K562 (cell line): Measurements from ENCODE around the gene ZDHHC18. TPM values are rescaled to one million over a fixed set of nuclear protein-coding genes. Genes with fewer than 3 reads are reported as not detected.

Experiments
- JUN ChIP-seq, 2 experiments: sonication (generic) in 1 of 2; formaldehyde crosslinking in 1 of 2; IDR thresholded peaks; 2 replicates each; pipeline versions ENCODE4 v1.6.1 to v1.8.0; 2012 to 2022; ENCODE audit warnings: borderline replicate concordance in 2 of 2, mild to moderate bottlenecking in 2 of 2, improper control_type of control experiment in 1 of 2, low read depth in 1 of 2, low read length in 1 of 2, missing genetic modification reagents in 1 of 2
- KLF6 ChIP-seq: fragments of 250-450 bp; sonication (Bioruptor Pico); IDR thresholded peaks from 2 replicates; pipeline ENCODE4 v1.4.0; 2020; ENCODE audit warnings: mild to moderate bottlenecking, moderate library complexity, borderline replicate concordance
- LEF1 ChIP-seq: fragments of 450-650 bp; IDR thresholded peaks from 2 replicates; pipeline ENCODE4 v1.6.1; 2016; ENCODE audit warnings: mild to moderate bottlenecking
- PHF21A ChIP-seq: fragments of 450-650 bp; IDR thresholded peaks from 2 replicates; pipeline ENCODE4 v1.6.1; 2017; ENCODE audit warnings: low read depth, borderline replicate concordance
- POLR2H ChIP-seq: IDR thresholded peaks from 2 replicates; pipeline ENCODE4 v1.6.1; 2016; ENCODE audit warnings: missing genetic modification characterization, low read depth, mild to moderate bottlenecking, control low read depth, missing compliant biosample characterization, moderate library complexity
- RBBP5 ChIP-seq: fragments of 200-600 bp; sonication (generic); IDR thresholded peaks from 2 replicates; pipeline ENCODE4 v1.6.1; 2012; ENCODE audit warnings: borderline replicate concordance, mild to moderate bottlenecking, low read length, control low read depth, inconsistent platforms; ENCODE audit not compliant: insufficient read depth, poor library complexity, severe bottlenecking
- SOX6 ChIP-seq: fragments of 450-650 bp; IDR thresholded peaks from 2 replicates; pipeline ENCODE4 v1.6.1; 2014; ENCODE audit warnings: mild to moderate bottlenecking
- TEAD4 ChIP-seq, 2 experiments: sonication (generic) in 1 of 2; formaldehyde crosslinking in 1 of 2; IDR thresholded peaks; 2 replicates each; pipeline versions ENCODE4 v1.6.1 to v1.8.0; 2012 to 2022; ENCODE audit warnings: borderline replicate concordance in 1 of 2, inconsistent platforms in 1 of 2, low read length in 1 of 2, mild to moderate bottlenecking in 1 of 2, missing genetic modification reagents in 1 of 2
- ZNF347 ChIP-seq: fragments of 450-650 bp; formaldehyde crosslinking; IDR thresholded peaks from 2 replicates; pipeline ENCODE4 v1.4.0; 2020; ENCODE audit warnings: low read depth, mild to moderate bottlenecking, moderate library complexity
- polyA plus RNA-seq, 8 experiments: library from polyadenylated mRNA; depleted of rRNA in 4 of 8; stranded (reverse) in 5 of 8; unstranded in 3 of 8; fragments of >200 nt; fragmentation: Nextera tagmentation in 2 of 8; fragmentation: Illumina TruSeq in 1 of 8; extraction: Ambion mirVana in 2 of 8; extraction: Trizol in 1 of 8; gene quantifications; 2 replicates each; pipeline versions ENCODE4 v1.2.1 to v1.2.3, GENCODE V29; 2011 to 2014; ENCODE audit warnings: inconsistent platforms in 1 of 8, missing spikeins in 1 of 8
- total RNA-seq, 7 experiments: library from RNA; depleted of rRNA in 6 of 7; stranded (reverse); fragments of >200 nt in 6 of 7; fragmentation: Illumina TruSeq in 2 of 7; extraction: Trizol in 2 of 7; gene quantifications; 2 replicates each; pipeline versions ENCODE4 v1.2.1 to v1.2.3, GENCODE V29; 2011 to 2021; ENCODE audit warnings: low replicate concordance in 1 of 7
- TF ChIP-seq, protein P1 (sequence below): sonication (generic); formaldehyde crosslinking; IDR thresholded peaks from 2 replicates; pipeline ENCODE4 v1.8.0; 2022; ENCODE audit warnings: mild to moderate bottlenecking, missing genetic modification reagents
- TF ChIP-seq, protein P2 (sequence below): fragments of 450-650 bp; conservative IDR thresholded peaks from 2 replicates; pipeline ENCODE4 v1.6.1; 2016; ENCODE audit warnings: missing genetic modification characterization, low read depth, mild to moderate bottlenecking, control low read depth, missing compliant biosample characterization
- TF ChIP-seq, protein P3 (sequence below): fragments of 250-450 bp; sonication (Bioruptor Pico); IDR thresholded peaks from 2 replicates; pipeline ENCODE4 v1.8.0; 2022; ENCODE audit warnings: moderate library complexity, mild to moderate bottlenecking, inconsistent platforms
- TF ChIP-seq, protein P4 (sequence below): sonication (generic); formaldehyde crosslinking; IDR thresholded peaks from 2 replicates; pipeline ENCODE4 v1.8.1; 2023; ENCODE audit warnings: mild to moderate bottlenecking, missing genetic modification reagents, moderate library complexity
- TF ChIP-seq, protein P5 (sequence below): fragments of 250-450 bp; sonication (Bioruptor Pico); IDR thresholded peaks from 2 replicates; pipeline ENCODE4 v1.8.0; 2022; ENCODE audit warnings: moderate library complexity, mild to moderate bottlenecking, inconsistent platforms

The ZDHHC18 gene
- total and polyA plus RNA-seq, 9 of the 15 experiments (the other 6 are each of a cell fraction or from before 2014, with no cell fraction given): 0.42 to 35.6 (median 15.8) TPM

DNA sequence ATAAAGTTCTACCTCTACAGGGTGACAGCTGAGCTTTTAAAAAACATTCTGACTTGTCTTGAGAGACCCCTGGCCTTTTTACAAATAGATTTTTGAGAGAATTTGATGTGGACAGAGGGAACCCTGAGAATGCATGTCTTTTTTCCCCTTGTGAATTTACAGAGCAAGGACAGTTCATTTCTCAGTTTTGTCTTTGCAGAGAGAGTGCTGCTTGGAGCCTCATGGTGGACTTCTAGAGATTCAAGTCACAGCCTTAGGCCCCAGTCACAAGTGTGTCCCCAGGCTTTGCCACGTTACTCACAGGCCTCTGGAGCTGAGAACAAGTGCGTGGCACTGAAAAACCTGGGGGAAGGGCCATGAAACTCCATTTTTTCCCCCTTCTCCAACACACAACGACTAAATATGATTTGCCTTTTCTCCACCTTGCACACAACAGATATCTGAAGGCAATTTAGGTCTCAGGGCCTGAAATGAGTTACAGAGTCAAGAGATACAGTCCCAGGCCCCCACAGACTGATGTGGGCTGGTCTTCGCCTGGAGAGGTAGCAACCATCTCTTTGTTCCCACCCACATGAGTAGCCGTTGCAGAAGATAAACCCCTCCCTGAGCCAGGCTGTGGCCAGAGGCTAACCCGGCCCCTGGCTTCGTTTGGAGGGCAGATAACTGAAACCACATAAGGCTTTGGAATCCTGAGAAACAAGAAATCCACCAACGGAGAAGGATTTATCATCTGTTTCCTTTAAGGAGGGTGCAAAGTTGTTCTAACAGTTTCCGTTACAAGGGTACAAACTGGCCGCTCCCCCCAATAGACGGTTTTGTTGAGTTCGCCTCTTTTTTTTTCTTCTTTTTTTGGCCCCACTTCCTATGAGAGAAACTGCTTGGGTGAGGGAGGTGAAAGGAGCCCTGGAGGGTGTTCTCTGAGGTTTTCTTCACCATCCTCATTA is 39.8 kb upstream of the ZDHHC18 start (continued):
- TF ChIP-seq, protein P1, sequence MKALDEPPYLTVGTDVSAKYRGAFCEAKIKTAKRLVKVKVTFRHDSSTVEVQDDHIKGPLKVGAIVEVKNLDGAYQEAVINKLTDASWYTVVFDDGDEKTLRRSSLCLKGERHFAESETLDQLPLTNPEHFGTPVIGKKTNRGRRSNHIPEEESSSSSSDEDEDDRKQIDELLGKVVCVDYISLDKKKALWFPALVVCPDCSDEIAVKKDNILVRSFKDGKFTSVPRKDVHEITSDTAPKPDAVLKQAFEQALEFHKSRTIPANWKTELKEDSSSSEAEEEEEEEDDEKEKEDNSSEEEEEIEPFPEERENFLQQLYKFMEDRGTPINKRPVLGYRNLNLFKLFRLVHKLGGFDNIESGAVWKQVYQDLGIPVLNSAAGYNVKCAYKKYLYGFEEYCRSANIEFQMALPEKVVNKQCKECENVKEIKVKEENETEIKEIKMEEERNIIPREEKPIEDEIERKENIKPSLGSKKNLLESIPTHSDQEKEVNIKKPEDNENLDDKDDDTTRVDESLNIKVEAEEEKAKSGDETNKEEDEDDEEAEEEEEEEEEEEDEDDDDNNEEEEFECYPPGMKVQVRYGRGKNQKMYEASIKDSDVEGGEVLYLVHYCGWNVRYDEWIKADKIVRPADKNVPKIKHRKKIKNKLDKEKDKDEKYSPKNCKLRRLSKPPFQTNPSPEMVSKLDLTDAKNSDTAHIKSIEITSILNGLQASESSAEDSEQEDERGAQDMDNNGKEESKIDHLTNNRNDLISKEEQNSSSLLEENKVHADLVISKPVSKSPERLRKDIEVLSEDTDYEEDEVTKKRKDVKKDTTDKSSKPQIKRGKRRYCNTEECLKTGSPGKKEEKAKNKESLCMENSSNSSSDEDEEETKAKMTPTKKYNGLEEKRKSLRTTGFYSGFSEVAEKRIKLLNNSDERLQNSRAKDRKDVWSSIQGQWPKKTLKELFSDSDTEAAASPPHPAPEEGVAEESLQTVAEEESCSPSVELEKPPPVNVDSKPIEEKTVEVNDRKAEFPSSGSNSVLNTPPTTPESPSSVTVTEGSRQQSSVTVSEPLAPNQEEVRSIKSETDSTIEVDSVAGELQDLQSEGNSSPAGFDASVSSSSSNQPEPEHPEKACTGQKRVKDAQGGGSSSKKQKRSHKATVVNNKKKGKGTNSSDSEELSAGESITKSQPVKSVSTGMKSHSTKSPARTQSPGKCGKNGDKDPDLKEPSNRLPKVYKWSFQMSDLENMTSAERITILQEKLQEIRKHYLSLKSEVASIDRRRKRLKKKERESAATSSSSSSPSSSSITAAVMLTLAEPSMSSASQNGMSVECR (CRISPR knock-in tag): peak; percentile 58; the same call in 1 of the 2 replicates
- TF ChIP-seq, protein P2, sequence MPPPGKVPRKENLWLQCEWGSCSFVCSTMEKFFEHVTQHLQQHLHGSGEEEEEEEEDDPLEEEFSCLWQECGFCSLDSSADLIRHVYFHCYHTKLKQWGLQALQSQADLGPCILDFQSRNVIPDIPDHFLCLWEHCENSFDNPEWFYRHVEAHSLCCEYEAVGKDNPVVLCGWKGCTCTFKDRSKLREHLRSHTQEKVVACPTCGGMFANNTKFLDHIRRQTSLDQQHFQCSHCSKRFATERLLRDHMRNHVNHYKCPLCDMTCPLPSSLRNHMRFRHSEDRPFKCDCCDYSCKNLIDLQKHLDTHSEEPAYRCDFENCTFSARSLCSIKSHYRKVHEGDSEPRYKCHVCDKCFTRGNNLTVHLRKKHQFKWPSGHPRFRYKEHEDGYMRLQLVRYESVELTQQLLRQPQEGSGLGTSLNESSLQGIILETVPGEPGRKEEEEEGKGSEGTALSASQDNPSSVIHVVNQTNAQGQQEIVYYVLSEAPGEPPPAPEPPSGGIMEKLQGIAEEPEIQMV (tag): no peak
- peak; percentile 96 for TF ChIP-seq POLR2H
- TF ChIP-seq, protein P3, sequence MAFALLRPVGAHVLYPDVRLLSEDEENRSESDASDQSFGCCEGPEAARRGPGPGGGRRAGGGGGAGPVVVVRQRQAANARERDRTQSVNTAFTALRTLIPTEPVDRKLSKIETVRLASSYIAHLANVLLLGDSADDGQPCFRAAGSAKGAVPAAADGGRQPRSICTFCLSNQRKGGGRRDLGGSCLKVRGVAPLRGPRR (CRISPR knock-in tag): 0 out of 2 replicates have a peak, but pooled peaks have one; percentile 60
- peak; percentile 60 for TF ChIP-seq RBBP5
- no peak for TF ChIP-seq ZNF347 (CRISPR knock-in tag)
- TF ChIP-seq PHF21A: no peak
- peak; percentile 80; the same call in 1 of the 2 replicates for TF ChIP-seq LEF1
- TF ChIP-seq, protein P4, sequence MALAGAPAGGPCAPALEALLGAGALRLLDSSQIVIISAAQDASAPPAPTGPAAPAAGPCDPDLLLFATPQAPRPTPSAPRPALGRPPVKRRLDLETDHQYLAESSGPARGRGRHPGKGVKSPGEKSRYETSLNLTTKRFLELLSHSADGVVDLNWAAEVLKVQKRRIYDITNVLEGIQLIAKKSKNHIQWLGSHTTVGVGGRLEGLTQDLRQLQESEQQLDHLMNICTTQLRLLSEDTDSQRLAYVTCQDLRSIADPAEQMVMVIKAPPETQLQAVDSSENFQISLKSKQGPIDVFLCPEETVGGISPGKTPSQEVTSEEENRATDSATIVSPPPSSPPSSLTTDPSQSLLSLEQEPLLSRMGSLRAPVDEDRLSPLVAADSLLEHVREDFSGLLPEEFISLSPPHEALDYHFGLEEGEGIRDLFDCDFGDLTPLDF (CRISPR knock-in tag): no peak; the same call in 1 of the 2 replicates
- TF ChIP-seq JUN (IDR thresholded peaks at IDR 0.05; ENCODE audit: borderline replicate concordance, low read depth, low read length): 0 out of 2 replicates have a peak, but pooled peaks have one; percentile 7
- TF ChIP-seq JUN (CRISPR knock-in tag; IDR thresholded peaks at IDR 0.05; ENCODE audit: borderline replicate concordance): no peak
- TF ChIP-seq KLF6 (CRISPR knock-in tag): 0 out of 2 replicates have a peak, but pooled peaks have one; percentile 35
- TF ChIP-seq, protein P5, sequence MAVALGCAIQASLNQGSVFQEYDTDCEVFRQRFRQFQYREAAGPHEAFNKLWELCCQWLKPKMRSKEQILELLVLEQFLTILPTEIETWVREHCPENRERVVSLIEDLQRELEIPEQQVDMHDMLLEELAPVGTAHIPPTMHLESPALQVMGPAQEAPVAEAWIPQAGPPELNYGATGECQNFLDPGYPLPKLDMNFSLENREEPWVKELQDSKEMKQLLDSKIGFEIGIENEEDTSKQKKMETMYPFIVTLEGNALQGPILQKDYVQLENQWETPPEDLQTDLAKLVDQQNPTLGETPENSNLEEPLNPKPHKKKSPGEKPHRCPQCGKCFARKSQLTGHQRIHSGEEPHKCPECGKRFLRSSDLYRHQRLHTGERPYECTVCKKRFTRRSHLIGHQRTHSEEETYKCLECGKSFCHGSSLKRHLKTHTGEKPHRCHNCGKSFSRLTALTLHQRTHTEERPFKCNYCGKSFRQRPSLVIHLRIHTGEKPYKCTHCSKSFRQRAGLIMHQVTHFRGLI (CRISPR knock-in tag): peak; percentile 5; the same call in 1 of the 2 replicates
- TF ChIP-seq TEAD4 (IDR thresholded peaks at IDR 0.05; ENCODE audit: low read length): peak; percentile 70
- no peak for TF ChIP-seq TEAD4 (CRISPR knock-in tag; IDR thresholded peaks at IDR 0.05; ENCODE audit: borderline replicate concordance)
- peak; percentile 80 for TF ChIP-seq SOX6
